GM21786 (cell line): ENCODE data around the gene RTN1.

Experiments used
- ATAC-seq: cut with Tn5 transposase; IDR thresholded peaks from one replicate; pipeline ENCODE4 v1.9.1; 2021; ENCODE audit not compliant: unreplicated experiment

The RTN1 gene, protein sequence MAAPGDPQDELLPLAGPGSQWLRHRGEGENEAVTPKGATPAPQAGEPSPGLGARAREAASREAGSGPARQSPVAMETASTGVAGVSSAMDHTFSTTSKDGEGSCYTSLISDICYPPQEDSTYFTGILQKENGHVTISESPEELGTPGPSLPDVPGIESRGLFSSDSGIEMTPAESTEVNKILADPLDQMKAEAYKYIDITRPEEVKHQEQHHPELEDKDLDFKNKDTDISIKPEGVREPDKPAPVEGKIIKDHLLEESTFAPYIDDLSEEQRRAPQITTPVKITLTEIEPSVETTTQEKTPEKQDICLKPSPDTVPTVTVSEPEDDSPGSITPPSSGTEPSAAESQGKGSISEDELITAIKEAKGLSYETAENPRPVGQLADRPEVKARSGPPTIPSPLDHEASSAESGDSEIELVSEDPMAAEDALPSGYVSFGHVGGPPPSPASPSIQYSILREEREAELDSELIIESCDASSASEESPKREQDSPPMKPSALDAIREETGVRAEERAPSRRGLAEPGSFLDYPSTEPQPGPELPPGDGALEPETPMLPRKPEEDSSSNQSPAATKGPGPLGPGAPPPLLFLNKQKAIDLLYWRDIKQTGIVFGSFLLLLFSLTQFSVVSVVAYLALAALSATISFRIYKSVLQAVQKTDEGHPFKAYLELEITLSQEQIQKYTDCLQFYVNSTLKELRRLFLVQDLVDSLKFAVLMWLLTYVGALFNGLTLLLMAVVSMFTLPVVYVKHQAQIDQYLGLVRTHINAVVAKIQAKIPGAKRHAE

GRCh38 chr14:59870277-59871165 lies at the start of gene RTN1:
TSS of gene RTN1 (minus strand) at chr14:59870776. CDS start at chr14:59870630, 146 bp downstream.
- ATAC-seq = peak; percentile 53

GRCh38 chr14:59920378-59920683 lies 49.8 kb upstream of the RTN1 start:
- no peak for ATAC-seq

GRCh38 chr14:59919570-59920377 lies 49.2 kb upstream of the RTN1 start, which contains the start of gene LRRC9:
TSS of gene LRRC9 (plus strand) at chr14:59920144.
- ATAC-seq = no peak

DNA sequence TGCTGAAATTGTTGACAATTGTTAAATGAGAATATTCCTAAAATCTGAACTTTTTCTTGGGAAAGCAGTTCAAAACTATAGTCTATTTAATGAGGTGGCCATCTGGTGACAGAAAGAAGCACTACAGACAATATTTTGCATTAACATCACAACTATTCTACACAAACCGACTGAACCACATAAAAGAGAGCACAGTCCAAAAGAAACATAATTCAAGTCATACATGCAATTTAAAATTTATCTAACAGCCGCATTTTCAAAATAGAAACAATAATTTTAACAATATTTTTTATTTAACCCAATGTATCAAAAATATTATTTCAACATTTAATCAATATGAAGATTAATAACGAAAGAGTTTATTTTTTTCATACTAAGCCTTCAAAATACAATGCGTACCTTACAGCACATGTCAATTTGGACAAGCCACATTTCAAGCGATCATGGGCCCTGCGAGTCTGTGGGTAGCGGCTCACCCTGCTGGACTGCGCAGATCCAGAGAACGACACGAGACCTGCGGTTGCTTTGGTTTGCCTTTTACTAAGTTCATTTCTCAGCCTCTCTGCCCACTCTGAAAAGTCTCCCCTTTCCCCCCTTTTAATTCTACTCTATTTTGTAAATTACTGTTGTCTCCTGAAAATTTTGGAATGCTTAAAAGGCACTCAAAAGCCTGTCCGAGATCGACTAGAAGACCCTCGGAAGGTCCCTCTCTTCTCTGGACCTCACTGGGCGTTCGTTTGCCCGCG lies 48.4 kb upstream of the RTN1 start:
- ATAC-seq = no peak

DNA sequence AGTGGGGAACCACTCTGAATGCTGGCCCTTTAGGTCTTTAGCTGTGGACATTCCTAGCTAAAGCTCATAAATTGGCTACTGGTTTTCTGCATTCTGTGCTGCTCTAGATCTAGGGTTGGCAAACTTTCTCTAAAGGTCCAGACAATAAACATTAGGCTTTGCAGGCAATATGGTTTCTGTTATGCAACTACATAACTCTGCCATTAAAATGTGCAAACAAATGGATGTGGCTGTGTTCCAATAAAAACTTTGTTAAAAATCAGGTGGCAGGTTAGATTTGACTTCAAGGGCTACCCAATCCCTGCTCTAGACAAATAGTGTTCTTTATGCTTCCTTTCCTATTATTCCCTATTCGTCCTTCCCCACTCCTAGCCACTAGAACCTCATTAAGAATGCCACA lies 42.6 kb upstream of the RTN1 start:
- ATAC-seq = no peak

- no peak for ATAC-seq
These were observed 41.9 kb upstream of the RTN1 start for GRCh38 chr14:59912443-59912842.

GRCh38 chr14:59905188-59905587 lies 34.6 kb upstream of the RTN1 start:
- no peak for ATAC-seq

DNA sequence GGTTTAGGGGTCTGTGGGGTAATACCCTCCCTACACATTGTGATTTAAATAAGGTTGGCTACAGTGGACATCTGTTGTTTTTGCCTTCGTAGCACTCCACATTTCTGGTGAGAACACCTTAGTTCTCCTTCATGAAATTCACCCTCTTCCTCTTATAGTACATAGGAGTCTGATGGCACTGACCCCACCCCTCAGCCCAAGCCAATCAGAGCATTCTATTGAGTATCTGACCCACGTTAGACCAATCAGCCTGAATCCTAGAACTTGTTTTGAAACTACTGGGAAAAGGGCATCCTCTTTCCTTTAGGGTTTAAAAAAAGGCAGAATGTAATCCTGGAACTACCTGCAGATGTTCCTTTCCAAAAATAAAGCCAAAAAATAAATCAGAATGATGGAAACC lies 33.6 kb upstream of the RTN1 start:
- ATAC-seq = no peak

DNA sequence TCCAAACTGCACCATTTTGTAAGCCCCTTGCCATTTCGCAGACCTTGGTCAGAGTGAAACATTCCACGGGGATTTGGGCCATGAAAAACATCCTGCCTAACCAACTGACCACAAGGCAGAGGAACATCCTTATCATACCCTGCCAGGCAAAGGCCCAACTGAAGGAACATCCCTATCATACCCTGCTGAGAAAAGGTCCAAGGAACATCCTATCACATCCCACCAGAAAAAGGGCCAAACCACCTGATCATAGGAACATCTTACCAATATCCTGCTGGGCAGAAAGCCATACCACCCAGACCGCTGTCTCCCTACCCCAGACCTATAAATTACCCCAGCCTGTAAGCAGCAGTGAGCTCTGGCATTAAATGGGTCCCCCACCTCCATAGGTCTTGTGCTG lies 30.0 kb upstream of the RTN1 start:
- ATAC-seq = no peak

GRCh38 chr14:59897757-59898383 lies 27.3 kb upstream of the RTN1 start:
- ATAC-seq = peak; percentile 55

DNA sequence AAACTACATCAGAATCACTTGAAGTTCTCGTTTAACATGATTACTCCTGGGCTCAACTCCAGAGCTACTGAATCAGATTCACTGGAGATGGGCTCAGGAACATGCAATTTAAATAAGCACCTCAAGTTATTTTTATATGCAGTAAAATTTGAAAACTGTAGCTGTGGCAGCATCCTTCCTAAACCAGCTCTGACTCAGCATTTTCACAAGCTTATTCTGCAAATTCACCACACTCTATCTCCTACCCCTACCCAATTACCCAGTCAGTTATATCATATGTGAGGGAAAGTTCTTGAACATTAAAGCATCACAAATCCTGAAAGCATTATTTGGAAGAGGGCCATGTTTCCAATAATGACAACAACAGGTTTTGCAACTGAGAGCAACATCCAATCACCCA lies 25.1 kb upstream of the RTN1 start:
- ATAC-seq = no peak

DNA sequence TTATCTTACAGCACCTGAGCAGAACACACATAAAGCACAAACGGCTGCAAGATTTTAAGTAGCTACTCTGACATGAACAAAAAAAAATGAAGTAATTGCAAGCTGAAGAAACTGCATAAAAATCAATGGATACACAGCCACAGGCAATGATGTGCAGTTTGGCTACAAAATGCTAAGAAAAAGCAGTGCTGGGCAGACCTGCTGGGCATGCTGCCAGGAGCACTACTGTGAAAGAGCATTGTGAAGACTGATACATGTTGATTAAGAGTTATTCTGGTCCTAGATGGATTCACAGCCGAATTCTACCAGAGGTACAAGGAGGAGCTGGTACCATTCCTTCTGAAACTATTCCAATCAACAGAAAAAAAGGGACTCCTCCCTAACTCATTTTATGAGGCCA lies 20.1 kb upstream of the RTN1 start:
- no peak for ATAC-seq

DNA sequence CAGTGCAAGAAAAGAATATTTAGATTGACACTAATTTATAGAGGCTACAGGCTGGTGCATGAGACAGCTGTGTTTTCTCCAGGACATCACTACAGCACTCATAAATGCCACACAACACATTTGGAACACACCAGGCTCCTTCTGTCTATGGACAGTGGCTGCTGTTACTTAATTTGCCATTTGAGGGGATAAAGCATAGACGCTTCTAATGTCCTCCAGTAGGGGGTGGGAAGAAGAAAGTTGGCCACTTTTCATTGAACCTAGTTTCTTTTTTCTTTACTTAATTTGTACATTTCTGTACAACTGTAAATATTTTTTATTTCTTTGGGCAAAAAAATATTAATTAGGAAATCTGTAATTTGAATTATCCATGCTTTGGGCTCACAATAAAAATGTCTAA lies 12.4 kb upstream of the RTN1 start:
- ATAC-seq = no peak

- ATAC-seq = no peak
These were observed 555 bp upstream of the RTN1 start for GRCh38 chr14:59871166-59871495.

GRCh38 chr14:59869381-59870255 lies 958 bp downstream of the RTN1 start:
- ATAC-seq = no peak

DNA sequence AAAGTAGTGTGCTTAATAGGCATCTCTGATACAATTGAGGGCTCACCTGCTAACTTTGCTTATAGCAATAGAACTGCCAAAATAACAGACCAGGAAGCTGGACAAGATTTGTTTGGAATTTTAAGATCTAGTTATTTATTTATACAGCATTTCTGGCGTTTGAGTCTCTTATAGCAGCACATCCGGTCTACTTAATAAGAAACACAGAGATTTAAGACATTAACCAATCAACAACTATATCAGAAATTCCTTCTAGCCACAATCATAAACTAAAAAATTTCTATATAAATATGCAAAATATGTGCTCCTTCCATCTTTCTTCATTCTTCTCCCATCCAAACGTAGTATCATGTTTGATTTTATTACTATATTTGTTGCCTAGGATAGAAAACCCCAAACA lies 2.6 kb downstream of the RTN1 start:
- no peak for ATAC-seq

- ATAC-seq = no peak
These were observed 6.6 kb downstream of the RTN1 start for GRCh38 chr14:59863806-59864525.

GRCh38 chr14:59857328-59857727 lies 13.2 kb downstream of the RTN1 start:
- ATAC-seq = no peak
